ENCODE measurements around the gene SLX4.
A peak's percentile ranks its signal among the peaks of the same experiment; 100 is the strongest.

The SLX4 gene

DNA sequence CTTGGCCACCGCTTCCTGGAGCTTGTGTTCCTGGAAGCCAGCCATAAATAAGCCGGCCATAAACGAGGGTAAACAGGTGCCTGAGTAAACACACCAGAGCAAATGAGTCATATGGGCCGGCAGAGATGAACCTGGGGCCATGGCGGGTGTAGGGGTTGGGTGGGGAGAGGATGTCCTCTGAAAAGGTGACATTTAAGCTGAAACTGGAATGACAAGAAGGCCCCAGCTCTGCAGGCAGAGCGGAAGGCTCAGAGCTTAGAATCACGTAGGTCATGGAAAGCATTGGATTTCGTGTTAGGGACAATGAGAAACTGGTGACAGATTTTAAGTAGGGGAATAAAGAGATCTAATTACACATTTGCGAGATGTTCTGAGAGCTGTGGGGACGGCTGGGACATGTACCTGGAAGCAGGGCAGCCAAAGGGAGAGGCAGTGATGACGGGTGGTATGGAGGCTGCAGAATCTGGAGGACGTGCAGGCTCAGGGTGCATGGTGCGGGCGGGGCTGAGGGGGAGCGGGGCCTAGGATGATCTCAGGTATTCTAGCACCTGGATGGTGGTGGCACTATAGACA lies 35.0 kb upstream of the SLX4 start:
- H3K18ac ChIP-seq (ENCODE audit: low read length): peak overlapping the region; percentile 50
- H3K36me3 ChIP-seq (replicated peaks in 1 of 2; ENCODE audit: control insufficient read depth in 2 of 2, insufficient read depth in 2 of 2, low read length in 2 of 2): peaks cover 3 to 15% of the 10 kb centered on the region in 2 donors
- H2BK5ac ChIP-seq (ENCODE audit: low read length): peak overlapping the region; percentile 83
- no peak overlapping the region for H4K91ac ChIP-seq (ENCODE audit: low read depth, low read length, poor library complexity)
- H2BK120ac ChIP-seq (ENCODE audit: low read depth, low read length): no peak overlapping the region
- H3K4me1 ChIP-seq (ENCODE audit: control insufficient read depth in 2 of 2, insufficient read depth in 1 of 2, low read depth in 1 of 2, low read length in 2 of 2): peaks cover 16 to 20% of the 10 kb centered on the region in 2 donors
- no peak overlapping the region for H3K4me2 ChIP-seq (ENCODE audit: insufficient read depth, low read length, poor library complexity, severe bottlenecking)
- H3K14ac ChIP-seq (ENCODE audit: low read length): no peak overlapping the region
- H3K23ac ChIP-seq (ENCODE audit: low read depth, low read length, poor library complexity): no peak overlapping the region
- no peaks in the 10 kb centered on the region for H3K79me1 ChIP-seq (ENCODE audit: low read depth, low read length)
- no peak overlapping the region for H4K8ac ChIP-seq (ENCODE audit: low read depth, low read length)
- peak overlapping the region; percentile 82 for H2AK5ac ChIP-seq (ENCODE audit: low read depth, low read length)
- peak overlapping the region; percentile 86 for H3K27ac ChIP-seq (replicated peaks; ENCODE audit: low read length)
- WGBS, 2 donors (ENCODE audit: extremely low coverage in 2 of 2, insufficient read length in 2 of 2, insufficient replicate concordance in 1 of 2): no CpG with 5 or more reads among the region's 15 CpGs
- no peak overlapping the region for H2BK12ac ChIP-seq (ENCODE audit: low read length)
- H3K4ac ChIP-seq (ENCODE audit: low read length): no peak overlapping the region
- no peak for DNase-seq (ENCODE audit: low spot score)
- H2AFZ ChIP-seq (ENCODE audit: low read length): peak overlapping the region; percentile 90
- peak overlapping the region; percentile 92 for H2BK15ac ChIP-seq (ENCODE audit: low read length)
- H3K9ac ChIP-seq (ENCODE audit: low read depth, low read length, poor library complexity): no peak overlapping the region
- no peaks in the 10 kb centered on the region for H3K27me3 ChIP-seq (ENCODE audit: control insufficient read depth in 3 of 3, insufficient read depth in 3 of 3, low read depth in 1 of 3, low read length in 3 of 3)
- H3K9me3 ChIP-seq (replicated peaks in 1 of 2; ENCODE audit: control insufficient read depth in 2 of 2, insufficient read depth in 1 of 2, low read depth in 1 of 2, low read length in 2 of 2): peaks cover 0 to 2% of the 10 kb centered on the region in 2 donors
- H3K4me3 ChIP-seq (ENCODE audit: low read length in 2 of 2): no peak overlapping the region

DNA sequence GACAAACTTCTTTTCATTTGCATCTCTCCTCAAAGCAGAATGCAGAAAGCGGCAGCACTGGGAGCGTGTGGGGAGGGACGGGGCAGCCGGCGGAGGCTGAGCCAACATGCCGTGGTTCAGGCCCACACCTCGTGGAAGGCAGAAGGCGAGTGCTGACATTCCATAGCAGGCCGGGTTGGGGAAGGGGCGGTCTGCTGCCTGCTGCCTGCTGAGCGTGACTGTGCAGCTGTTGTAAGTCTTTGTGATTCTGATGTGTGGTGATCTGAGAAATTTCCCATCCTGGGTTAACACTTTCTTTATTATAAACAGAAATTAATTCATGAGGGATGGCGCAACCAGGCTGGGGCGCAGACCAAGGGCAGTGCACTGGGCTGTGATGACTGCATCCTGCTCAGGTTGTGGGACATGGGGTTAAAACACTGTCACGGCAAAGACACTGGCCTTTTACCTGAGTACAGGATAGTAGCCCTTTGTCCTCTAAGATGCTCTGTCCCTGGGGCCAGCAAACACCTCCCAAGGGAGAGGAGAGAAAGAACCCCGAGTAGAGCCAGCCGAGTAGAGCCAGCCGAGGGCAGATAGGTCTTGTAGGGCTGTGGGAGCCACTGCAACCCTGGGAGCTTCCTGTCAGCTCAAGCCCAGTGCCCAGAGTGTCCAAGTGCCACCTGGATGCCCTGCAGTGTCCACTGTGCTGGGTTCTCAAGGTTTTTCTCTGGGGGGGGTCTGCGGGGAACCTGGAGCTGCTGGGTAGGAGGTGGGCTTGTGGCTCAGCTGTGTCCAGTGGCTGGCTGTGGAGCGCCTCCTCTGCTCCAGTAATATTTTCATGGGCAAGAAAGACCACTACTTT lies 34.3 kb upstream of the SLX4 start:
- H3K27ac ChIP-seq (replicated peaks; ENCODE audit: low read length): peak overlapping the region; percentile 86
- H3K4me3 ChIP-seq (ENCODE audit: low read length in 2 of 2): peak overlapping the region in 1 of 2 donors; percentile 19
- H3K4me1 ChIP-seq (ENCODE audit: control insufficient read depth in 2 of 2, insufficient read depth in 1 of 2, low read depth in 1 of 2, low read length in 2 of 2): peaks cover 16 to 20% of the 10 kb centered on the region in 2 donors
- H3K4me2 ChIP-seq (ENCODE audit: insufficient read depth, low read length, poor library complexity, severe bottlenecking): peak overlapping the region; percentile 43
- H2BK120ac ChIP-seq (ENCODE audit: low read depth, low read length): no peak overlapping the region
- H3K14ac ChIP-seq (ENCODE audit: low read length): peak overlapping the region; percentile 57
- peak overlapping the region; percentile 82 for H2AK5ac ChIP-seq (ENCODE audit: low read depth, low read length)
- H3K18ac ChIP-seq (ENCODE audit: low read length): peak overlapping the region; percentile 95
- H2AFZ ChIP-seq (ENCODE audit: low read length): peak overlapping the region; percentile 90
- peak overlapping the region; percentile 54 for H3K4ac ChIP-seq (ENCODE audit: low read length)
- no peak overlapping the region for H2BK12ac ChIP-seq (ENCODE audit: low read length)
- peak overlapping the region; percentile 61 for H3K23ac ChIP-seq (ENCODE audit: low read depth, low read length, poor library complexity)
- peak overlapping the region; percentile 30 for H3K9ac ChIP-seq (ENCODE audit: low read depth, low read length, poor library complexity)
- WGBS, 2 donors (ENCODE audit: extremely low coverage in 2 of 2, insufficient read length in 2 of 2, insufficient replicate concordance in 1 of 2): no CpG with 5 or more reads among the region's 19 CpGs
- no peaks in the 10 kb centered on the region for H3K27me3 ChIP-seq (ENCODE audit: control insufficient read depth in 3 of 3, insufficient read depth in 3 of 3, low read depth in 1 of 3, low read length in 3 of 3)
- H2BK15ac ChIP-seq (ENCODE audit: low read length): peak overlapping the region; percentile 92
- DNase-seq (ENCODE audit: low spot score): peak; percentile 54
- no peak overlapping the region for H4K91ac ChIP-seq (ENCODE audit: low read depth, low read length, poor library complexity)
- H3K79me1 ChIP-seq (ENCODE audit: low read depth, low read length): no peaks in the 10 kb centered on the region
- no peak overlapping the region for H4K8ac ChIP-seq (ENCODE audit: low read depth, low read length)
- H3K9me3 ChIP-seq (replicated peaks in 1 of 2; ENCODE audit: control insufficient read depth in 2 of 2, insufficient read depth in 1 of 2, low read depth in 1 of 2, low read length in 2 of 2): peaks cover 0 to 2% of the 10 kb centered on the region in 2 donors
- H2BK5ac ChIP-seq (ENCODE audit: low read length): peak overlapping the region; percentile 83
- peaks cover 4 to 15% of the 10 kb centered on the region in 2 donors for H3K36me3 ChIP-seq (replicated peaks in 1 of 2; ENCODE audit: control insufficient read depth in 2 of 2, insufficient read depth in 2 of 2, low read length in 2 of 2)

GRCh38 chr16:3645108-3645503 lies 33.7 kb upstream of the SLX4 start:
- no peak overlapping the region for H3K9ac ChIP-seq (ENCODE audit: low read depth, low read length, poor library complexity)
- no peak overlapping the region for H4K91ac ChIP-seq (ENCODE audit: low read depth, low read length, poor library complexity)
- no peak overlapping the region for H3K4ac ChIP-seq (ENCODE audit: low read length)
- H3K4me3 ChIP-seq (ENCODE audit: low read length in 2 of 2): peak overlapping the region in 1 of 2 donors; percentile 19
- H2BK12ac ChIP-seq (ENCODE audit: low read length): no peak overlapping the region
- no peak overlapping the region for H3K23ac ChIP-seq (ENCODE audit: low read depth, low read length, poor library complexity)
- no peak overlapping the region for H3K14ac ChIP-seq (ENCODE audit: low read length)
- H3K36me3 ChIP-seq (replicated peaks in 1 of 2; ENCODE audit: control insufficient read depth in 2 of 2, insufficient read depth in 2 of 2, low read length in 2 of 2): peaks cover 4 to 11% of the 10 kb centered on the region in 2 donors
- no peak overlapping the region for H2BK120ac ChIP-seq (ENCODE audit: low read depth, low read length)
- peak overlapping the region; percentile 92 for H2BK15ac ChIP-seq (ENCODE audit: low read length)
- DNase-seq (ENCODE audit: low spot score): no peak
- peak overlapping the region; percentile 86 for H3K27ac ChIP-seq (replicated peaks; ENCODE audit: low read length)
- H3K79me1 ChIP-seq (ENCODE audit: low read depth, low read length): no peaks in the 10 kb centered on the region
- H4K8ac ChIP-seq (ENCODE audit: low read depth, low read length): no peak overlapping the region
- H2AFZ ChIP-seq (ENCODE audit: low read length): peak overlapping the region; percentile 90
- H3K27me3 ChIP-seq (ENCODE audit: control insufficient read depth in 3 of 3, insufficient read depth in 3 of 3, low read depth in 1 of 3, low read length in 3 of 3): no peaks in the 10 kb centered on the region
- peak overlapping the region; percentile 43 for H3K4me2 ChIP-seq (ENCODE audit: insufficient read depth, low read length, poor library complexity, severe bottlenecking)
- H3K4me1 ChIP-seq (ENCODE audit: control insufficient read depth in 2 of 2, insufficient read depth in 1 of 2, low read depth in 1 of 2, low read length in 2 of 2): peaks cover 16 to 20% of the 10 kb centered on the region in 2 donors
- H2BK5ac ChIP-seq (ENCODE audit: low read length): peak overlapping the region; percentile 83
- H2AK5ac ChIP-seq (ENCODE audit: low read depth, low read length): peak overlapping the region; percentile 82
- H3K9me3 ChIP-seq (replicated peaks in 1 of 2; ENCODE audit: control insufficient read depth in 2 of 2, insufficient read depth in 1 of 2, low read depth in 1 of 2, low read length in 2 of 2): peaks cover 0 to 2% of the 10 kb centered on the region in 2 donors
- no CpG with 5 or more reads among the region's 6 CpGs for WGBS, 2 donors (ENCODE audit: extremely low coverage in 2 of 2, insufficient read length in 2 of 2, insufficient replicate concordance in 1 of 2)
- peak overlapping the region; percentile 95 for H3K18ac ChIP-seq (ENCODE audit: low read length)

GRCh38 chr16:3643095-3643730 lies 31.8 kb upstream of the SLX4 start:
- no peak overlapping the region for H3K18ac ChIP-seq (ENCODE audit: low read length)
- H3K4ac ChIP-seq (ENCODE audit: low read length): no peak overlapping the region
- H2BK12ac ChIP-seq (ENCODE audit: low read length): no peak overlapping the region
- H3K4me2 ChIP-seq (ENCODE audit: insufficient read depth, low read length, poor library complexity, severe bottlenecking): no peak overlapping the region
- peaks cover 2 to 7% of the 10 kb centered on the region in 2 donors for H3K9me3 ChIP-seq (replicated peaks in 1 of 2; ENCODE audit: control insufficient read depth in 2 of 2, insufficient read depth in 1 of 2, low read depth in 1 of 2, low read length in 2 of 2)
- no peak overlapping the region for H2AFZ ChIP-seq (ENCODE audit: low read length)
- H2BK5ac ChIP-seq (ENCODE audit: low read length): no peak overlapping the region
- H3K27ac ChIP-seq (replicated peaks; ENCODE audit: low read length): no peak overlapping the region
- no peaks in the 10 kb centered on the region for H3K27me3 ChIP-seq (ENCODE audit: control insufficient read depth in 3 of 3, insufficient read depth in 3 of 3, low read depth in 1 of 3, low read length in 3 of 3)
- no peak overlapping the region for H2AK5ac ChIP-seq (ENCODE audit: low read depth, low read length)
- WGBS, 2 donors (ENCODE audit: extremely low coverage in 2 of 2, insufficient read length in 2 of 2, insufficient replicate concordance in 1 of 2): no CpG with 5 or more reads among the region's 14 CpGs
- DNase-seq (ENCODE audit: low spot score): no peak
- no peak overlapping the region for H2BK120ac ChIP-seq (ENCODE audit: low read depth, low read length)
- H3K9ac ChIP-seq (ENCODE audit: low read depth, low read length, poor library complexity): no peak overlapping the region
- peaks cover 2 to 10% of the 10 kb centered on the region in 2 donors for H3K36me3 ChIP-seq (replicated peaks in 1 of 2; ENCODE audit: control insufficient read depth in 2 of 2, insufficient read depth in 2 of 2, low read length in 2 of 2)
- H3K14ac ChIP-seq (ENCODE audit: low read length): no peak overlapping the region
- no peak overlapping the region for H4K8ac ChIP-seq (ENCODE audit: low read depth, low read length)
- H3K4me3 ChIP-seq (ENCODE audit: low read length in 2 of 2): no peak overlapping the region
- no peaks in the 10 kb centered on the region for H3K79me1 ChIP-seq (ENCODE audit: low read depth, low read length)
- H3K4me1 ChIP-seq (ENCODE audit: control insufficient read depth in 2 of 2, insufficient read depth in 1 of 2, low read depth in 1 of 2, low read length in 2 of 2): peaks cover 16 to 20% of the 10 kb centered on the region in 2 donors
- H4K91ac ChIP-seq (ENCODE audit: low read depth, low read length, poor library complexity): no peak overlapping the region
- H2BK15ac ChIP-seq (ENCODE audit: low read length): no peak overlapping the region
- H3K23ac ChIP-seq (ENCODE audit: low read depth, low read length, poor library complexity): no peak overlapping the region
